RWPE1 (cell line): Measurements from ENCODE around the gene IFT81.

Source experiments
- CTCF ChIA-PET: fragments of 350-600 bp; sonication (Branson Sonifier 250); formaldehyde crosslinking; extraction: SDS; loops from one replicate; lab custom pipeline; 2021; lab: Yijun Ruan, JAX
- POLR2A ChIA-PET: fragments of 400-600 bp; formaldehyde crosslinking; extraction: SDS; loops from one replicate; lab custom pipeline; 2020; ENCODE audit warnings: antibody characterized with exemption; ENCODE audit not compliant: low non-redundant PET; lab: Yijun Ruan, JAX
- DNase-seq: peaks from one replicate; pipeline ENCODE4 v3.0.0; 2012; ENCODE audit warnings: low spot score
- H3K27ac ChIP-seq: fragments of 450-650 bp; 2 replicates; pipeline ENCODE4 v1.5.1; 2017
- TF ChIP-seq, protein P1 (sequence below): fragments of 450-650 bp; conservative IDR thresholded peaks from 2 replicates; pipeline ENCODE4 v1.5.1; 2017; ENCODE audit warnings: low read depth, mild to moderate bottlenecking

The IFT81 gene

DNA sequence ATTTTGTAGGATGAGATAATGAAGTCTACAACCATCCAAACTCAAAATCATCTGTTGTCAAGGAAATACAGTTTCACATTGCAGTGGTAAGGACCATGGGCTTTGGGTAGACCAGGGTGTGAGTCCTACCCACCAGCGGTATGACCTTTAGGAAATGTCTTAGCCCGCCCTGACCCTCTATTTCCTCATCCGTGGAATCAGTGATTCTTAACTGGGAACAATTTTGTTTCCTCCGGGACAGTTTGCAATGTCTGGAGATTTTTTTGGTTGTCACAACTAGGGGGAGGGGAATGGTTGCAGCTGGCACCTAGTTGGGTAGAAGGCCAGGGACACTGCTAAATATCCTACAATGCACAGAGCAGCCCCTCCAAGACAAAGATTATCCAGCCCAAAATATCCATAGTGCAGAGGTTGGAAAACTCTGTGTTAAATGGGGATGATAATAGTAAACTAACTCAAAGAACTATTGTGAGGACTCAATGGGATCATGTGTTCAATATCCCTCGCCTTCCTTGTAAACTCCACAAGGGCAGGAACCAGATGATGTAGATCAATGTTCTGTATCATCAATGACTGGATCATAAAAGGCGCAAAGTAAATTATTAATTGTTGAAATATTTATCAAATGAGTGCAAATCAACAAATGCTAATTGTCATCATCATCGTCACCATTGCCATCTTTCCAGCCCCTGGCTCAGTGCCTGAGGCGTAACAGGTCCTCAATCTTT lies 15.7 kb upstream of the IFT81 start:
- POLR2A ChIA-PET: no interaction called here
- DNase-seq: no peak
- TF ChIP-seq, protein P1, sequence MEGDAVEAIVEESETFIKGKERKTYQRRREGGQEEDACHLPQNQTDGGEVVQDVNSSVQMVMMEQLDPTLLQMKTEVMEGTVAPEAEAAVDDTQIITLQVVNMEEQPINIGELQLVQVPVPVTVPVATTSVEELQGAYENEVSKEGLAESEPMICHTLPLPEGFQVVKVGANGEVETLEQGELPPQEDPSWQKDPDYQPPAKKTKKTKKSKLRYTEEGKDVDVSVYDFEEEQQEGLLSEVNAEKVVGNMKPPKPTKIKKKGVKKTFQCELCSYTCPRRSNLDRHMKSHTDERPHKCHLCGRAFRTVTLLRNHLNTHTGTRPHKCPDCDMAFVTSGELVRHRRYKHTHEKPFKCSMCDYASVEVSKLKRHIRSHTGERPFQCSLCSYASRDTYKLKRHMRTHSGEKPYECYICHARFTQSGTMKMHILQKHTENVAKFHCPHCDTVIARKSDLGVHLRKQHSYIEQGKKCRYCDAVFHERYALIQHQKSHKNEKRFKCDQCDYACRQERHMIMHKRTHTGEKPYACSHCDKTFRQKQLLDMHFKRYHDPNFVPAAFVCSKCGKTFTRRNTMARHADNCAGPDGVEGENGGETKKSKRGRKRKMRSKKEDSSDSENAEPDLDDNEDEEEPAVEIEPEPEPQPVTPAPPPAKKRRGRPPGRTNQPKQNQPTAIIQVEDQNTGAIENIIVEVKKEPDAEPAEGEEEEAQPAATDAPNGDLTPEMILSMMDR: no peak
- CTCF ChIA-PET: no interaction called here
- peak overlapping the region; percentile 93 for H3K27ac ChIP-seq

DNA sequence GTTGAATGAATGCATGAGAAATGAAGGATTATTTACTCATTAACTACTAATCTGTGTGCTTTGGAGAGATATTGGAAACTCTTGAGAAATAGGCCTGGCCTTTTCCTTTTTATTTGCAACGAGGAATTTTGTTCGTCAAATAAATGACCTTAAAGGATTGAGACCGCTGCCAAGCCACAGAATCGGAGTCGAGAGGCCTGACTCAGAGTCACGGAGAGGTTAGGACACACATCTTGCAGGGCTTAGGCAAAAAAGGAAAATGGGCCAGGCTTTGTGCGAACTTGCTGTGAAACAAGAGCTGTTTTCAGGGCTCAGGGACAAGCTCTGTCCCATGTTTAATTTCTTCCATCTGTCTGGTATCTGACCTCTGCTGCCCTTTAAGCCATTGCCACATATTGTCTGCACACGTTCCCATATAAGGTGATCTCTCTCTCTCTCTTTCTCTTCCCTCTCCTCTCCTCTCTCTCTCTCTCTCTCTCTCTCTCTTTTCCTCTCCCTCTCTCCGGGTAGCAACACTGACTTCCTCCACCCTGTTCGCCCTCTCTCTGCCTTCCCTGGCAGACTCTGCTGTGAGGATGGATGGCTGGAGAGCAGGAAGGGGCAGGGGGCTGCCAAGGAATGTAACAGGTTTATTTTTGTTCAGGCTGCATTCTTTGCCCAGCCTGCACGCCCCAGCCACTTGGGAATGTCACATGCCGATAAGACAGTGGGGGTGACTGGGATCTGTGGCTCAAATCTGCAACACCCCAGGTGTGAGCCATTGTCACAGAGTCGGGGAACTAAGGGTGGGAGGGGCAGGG lies 14.9 kb upstream of the IFT81 start:
- TF ChIP-seq, protein P1: no peak
- peak overlapping the region; percentile 93 for H3K27ac ChIP-seq
- DNase-seq: peak; percentile 69
- ChIA-PET POLR2A (no interaction called here), CTCF (no interaction called here)

- ChIA-PET POLR2A (no interaction called here), CTCF (no interaction called here)
- H3K27ac ChIP-seq: peak overlapping the region; percentile 93
- TF ChIP-seq, protein P1: no peak
- no peak for DNase-seq
These were observed 14.2 kb upstream of the IFT81 start for GRCh38 chr12:110109837-110110535.

DNA sequence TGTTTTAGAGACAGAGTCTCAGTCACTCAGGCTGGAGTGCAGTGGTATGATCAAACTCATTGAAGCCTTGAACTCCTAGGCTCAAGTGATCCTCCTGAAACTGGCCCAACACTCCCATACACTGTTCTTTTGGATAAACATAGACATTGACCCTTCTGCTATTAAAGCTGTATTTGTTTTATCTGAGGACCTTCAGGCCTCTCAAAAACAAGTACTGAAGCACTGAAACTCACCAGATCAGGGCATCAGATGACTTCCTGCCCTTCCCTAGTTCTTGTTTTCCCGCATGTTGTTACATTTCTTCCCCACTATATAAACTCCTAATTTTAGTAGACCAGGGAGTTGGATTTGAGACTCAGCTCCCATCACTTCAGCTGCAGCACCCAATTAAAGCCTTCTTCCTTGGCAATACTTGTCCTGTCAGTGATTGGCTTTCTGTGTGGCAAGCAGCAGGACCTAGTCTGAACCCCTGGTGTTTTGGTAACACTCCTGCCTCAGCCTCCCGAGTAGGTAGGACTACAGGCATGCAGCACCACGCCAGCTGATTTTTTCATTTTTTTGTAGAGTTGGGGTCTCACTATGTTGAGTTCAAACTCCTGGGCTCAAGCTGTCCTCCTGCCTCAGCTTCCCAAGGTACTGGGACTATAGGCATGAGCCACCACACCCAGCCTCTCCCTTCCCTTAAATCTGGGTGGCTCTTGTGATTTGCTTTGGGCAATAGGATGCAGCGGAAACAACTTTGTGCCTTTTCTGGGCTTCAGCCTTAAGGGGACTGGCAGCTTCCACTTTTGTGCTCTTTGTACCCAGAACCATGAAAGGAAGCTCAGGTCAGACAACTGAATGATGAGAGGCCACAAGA lies 12.5 kb upstream of the IFT81 start:
- TF ChIP-seq, protein P1: no peak
- H3K27ac ChIP-seq: no peak overlapping the region
- CTCF ChIA-PET: no interaction called here
- POLR2A ChIA-PET: no interaction called here
- DNase-seq: no peak

DNA sequence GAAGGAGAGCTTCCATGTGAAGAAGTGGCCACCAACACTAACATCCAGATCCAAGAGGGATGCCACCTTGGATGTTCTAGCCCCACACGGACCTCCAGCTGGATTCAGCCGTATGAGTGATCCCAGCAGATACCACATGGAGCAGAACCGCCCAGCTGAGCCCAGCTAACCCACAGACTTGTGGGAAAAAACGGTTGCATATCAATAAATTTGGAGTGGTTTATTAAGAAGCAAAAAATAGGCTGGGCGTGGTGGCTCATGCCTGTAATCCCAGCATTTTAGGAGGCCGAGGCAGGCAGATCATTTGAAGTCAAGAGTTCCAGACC lies 11.9 kb upstream of the IFT81 start:
- H3K27ac ChIP-seq: no peak overlapping the region
- TF ChIP-seq, protein P1: no peak
- DNase-seq: no peak
- POLR2A ChIA-PET: no interaction called here
- CTCF ChIA-PET: no interaction called here
